Liver (tissue), 9 donors: ENCODE measurements around the gene DTNB. TPM values are rescaled to one million over a fixed set of nuclear protein-coding genes. Genes with fewer than 3 reads are reported as not detected.

Experiments used
- DNase-seq: peaks from one replicate; pipeline ENCODE4 v3.0.0-alpha.2; 2017; ENCODE audit warnings: low spot score
- H3K27ac ChIP-seq, 2 donors: one replicate each; pipeline ENCODE4 v1.7.0; 2013; ENCODE audit warnings: inconsistent platforms in 2 of 2, low read length in 2 of 2, control low read depth in 1 of 2, low read depth in 1 of 2, mild to moderate bottlenecking in 1 of 2
- H3K27me3 ChIP-seq, 4 donors: one replicate each; pipeline versions ENCODE4 v1.6.1 to v1.7.0; 2013; ENCODE audit warnings: low read length in 3 of 4, inconsistent platforms in 1 of 4, mild to moderate bottlenecking in 1 of 4, moderate library complexity in 1 of 4; ENCODE audit not compliant: control insufficient read depth in 4 of 4, insufficient read depth in 4 of 4
- H3K36me3 ChIP-seq, 4 donors: one replicate each; pipeline versions ENCODE4 v1.6.1 to v1.7.0; 2013; ENCODE audit warnings: low read length in 3 of 4, mild to moderate bottlenecking in 3 of 4, low read depth in 1 of 4, moderate library complexity in 1 of 4; ENCODE audit not compliant: control insufficient read depth in 4 of 4, insufficient read depth in 3 of 4
- H3K4me1 ChIP-seq, 4 donors: one replicate each; pipeline versions ENCODE4 v1.6.1 to v1.7.0; 2013; ENCODE audit warnings: low read length in 3 of 4, mild to moderate bottlenecking in 3 of 4, moderate library complexity in 1 of 4; ENCODE audit not compliant: control insufficient read depth in 4 of 4, insufficient read depth in 4 of 4
- H3K4me3 ChIP-seq, 3 donors: one replicate each; pipeline versions ENCODE4 v1.6.1 to v1.7.0; 2013; ENCODE audit warnings: low read length in 3 of 3, control low read depth in 1 of 3, low read depth in 1 of 3, mild to moderate bottlenecking in 1 of 3
- H3K9ac ChIP-seq, 2 donors: one replicate each; pipeline ENCODE4 v1.7.0; 2013; ENCODE audit warnings: low read length in 2 of 2, mild to moderate bottlenecking in 2 of 2, moderate library complexity in 2 of 2, control low read depth in 1 of 2, low read depth in 1 of 2
- H3K9me3 ChIP-seq, 4 donors: one replicate each; pipeline versions ENCODE4 v1.6.1 to v1.7.0; 2013; ENCODE audit warnings: low read length in 3 of 4; ENCODE audit not compliant: control insufficient read depth in 4 of 4
- EGR1 ChIP-seq, 2 donors: IDR thresholded peaks; 2 replicates each; pipeline ENCODE4 v1.6.1; 2016 to 2018; ENCODE audit warnings: antibody characterized with exemption in 2 of 2, low read depth in 2 of 2
- FOXA1 ChIP-seq: IDR thresholded peaks from 2 replicates; pipeline ENCODE4 v1.6.1; 2016; ENCODE audit warnings: antibody characterized with exemption
- FOXA2 ChIP-seq: IDR thresholded peaks from 2 replicates; pipeline ENCODE4 v1.6.1; 2016; ENCODE audit warnings: antibody characterized with exemption
- GABPA ChIP-seq, 2 donors: IDR thresholded peaks in 1 of 2; conservative IDR thresholded peaks in 1 of 2; 2 replicates each; pipeline ENCODE4 v1.6.1; 2016; ENCODE audit warnings: antibody characterized with exemption in 2 of 2, mild to moderate bottlenecking in 1 of 2, moderate library complexity in 1 of 2
- HNF4A ChIP-seq, 2 donors: conservative IDR thresholded peaks; 2 replicates each; pipeline ENCODE4 v1.6.1; 2016; ENCODE audit warnings: antibody characterized with exemption in 2 of 2, mild to moderate bottlenecking in 2 of 2
- HNF4G ChIP-seq: IDR thresholded peaks from 2 replicates; pipeline ENCODE4 v1.6.1; 2016; ENCODE audit warnings: antibody characterized with exemption
- JUND ChIP-seq, 2 donors: IDR thresholded peaks; 2 replicates each; pipeline ENCODE4 v1.6.1; 2016; ENCODE audit warnings: antibody characterized with exemption in 2 of 2
- MAX ChIP-seq: IDR thresholded peaks from 2 replicates; pipeline ENCODE4 v1.6.1; 2016; ENCODE audit warnings: antibody characterized with exemption
- NR2F2 ChIP-seq: IDR thresholded peaks from 2 replicates; pipeline ENCODE4 v1.6.1; 2016; ENCODE audit warnings: antibody characterized with exemption
- RAD21 ChIP-seq, 2 donors: IDR thresholded peaks; 2 replicates each; pipeline ENCODE4 v1.6.1; 2016; ENCODE audit warnings: antibody characterized with exemption in 2 of 2, mild to moderate bottlenecking in 2 of 2
- RXRA ChIP-seq, 2 donors: IDR thresholded peaks; 2 replicates each; pipeline ENCODE4 v1.6.1; 2017 to 2018; ENCODE audit warnings: antibody characterized with exemption in 2 of 2, mild to moderate bottlenecking in 1 of 2
- SP1 ChIP-seq: IDR thresholded peaks from 2 replicates; pipeline ENCODE4 v1.6.1; 2018; ENCODE audit warnings: antibody characterized with exemption, mild to moderate bottlenecking
- TAF1 ChIP-seq: conservative IDR thresholded peaks from 2 replicates; pipeline ENCODE4 v1.6.1; 2016; ENCODE audit warnings: antibody characterized with exemption, mild to moderate bottlenecking
- YY1 ChIP-seq: IDR thresholded peaks from 2 replicates; pipeline ENCODE4 v1.6.1; 2016; ENCODE audit warnings: antibody characterized with exemption, mild to moderate bottlenecking
- WGBS: extraction: QIAGEN DNeasy Blood & Tissue Kit; methylation state at CpG from one replicate; pipeline ENCODE4 v1.1.7; 2013; 5-methylcytosine and 5-hydroxymethylcytosine counted together
- polyA plus RNA-seq, 2 donors: library from polyadenylated mRNA; stranded (reverse) in 1 of 2; unstranded in 1 of 2; fragments of 200-250 nt in 1 of 2; fragments of >200 nt in 1 of 2; fragmentation: Nextera tagmentation in 1 of 2; extraction: Ambion mirVana in 1 of 2; gene quantifications; one replicate each; pipeline versions ENCODE4 v1.2.1 to v1.2.3, GENCODE V29; 2013 to 2015
- total RNA-seq, 2 donors: library from RNA; depleted of rRNA; stranded (reverse); fragments of >200 nt; gene quantifications; one replicate each; pipeline ENCODE4 v1.2.3, GENCODE V29; 2014
- TF ChIP-seq, protein P1 (sequence below): fragments of 150-350 bp; IDR thresholded peaks from 2 replicates; pipeline ENCODE4 v1.5.1; 2017; ENCODE audit warnings: improper control_type of control experiment, low read depth, low read length; ENCODE audit not compliant: missing input control
- TF ChIP-seq, protein P2 (sequence below): IDR thresholded peaks from 2 replicates; pipeline ENCODE4 v1.6.1; 2016; ENCODE audit warnings: antibody characterized with exemption
- TF ChIP-seq, protein P3 (sequence below): IDR thresholded peaks from 2 replicates; pipeline ENCODE4 v1.6.1; 2016; ENCODE audit warnings: antibody characterized with exemption, mild to moderate bottlenecking
- TF ChIP-seq, protein P4 (sequence below): IDR thresholded peaks from 2 replicates; pipeline ENCODE4 v1.6.1; 2016; ENCODE audit warnings: antibody characterized with exemption
- donor health status: healthy.
- donor health status: healthy.
- donor health status: healthy.
- donor health status: healthy.
- donor health status: healthy.

DTNB gene
- total and polyA plus RNA-seq, 4 donors, result 3.3 to 10.5 (median 6.4) TPM

- TF ChIP-seq JUND (IDR thresholded peaks at IDR 0.05) (no peak), GABPA (IDR thresholded peaks at IDR 0.05 in 1 of 2, conservative IDR thresholded peaks at IDR 0.05 in 1 of 2) (no peak), SP1 (no peak), MAX (no peak), RXRA (IDR thresholded peaks at IDR 0.05) (no peak)
- DNase-seq, result no peak
- H3K36me3 ChIP-seq, result peaks cover 0 to 16% (median 3%) of the 10 kb centered on the region in 4 donors
- 95% methylated on average over 4 of the region's 4 CpGs for WGBS
- no peak overlapping the region for H3K9ac ChIP-seq
- no peak overlapping the region for H3K27ac ChIP-seq
- H3K4me1 ChIP-seq, result no peaks in the 10 kb centered on the region
- H3K9me3 ChIP-seq, result no peaks in the 10 kb centered on the region
- H3K27me3 ChIP-seq, result no peaks in the 10 kb centered on the region
- no peak overlapping the region for H3K4me3 ChIP-seq
Measured at GRCh38 chr2:25481381-25482300, 191.7 kb downstream of the DTNB start.

- DNase-seq, result no peak
- Histone ChIP-seq H3K27me3 (no peaks in the 10 kb centered on the region), H3K9me3 (peaks cover 0 to 4% (median 1%) of the 10 kb centered on the region in 4 donors), H3K27ac (no peak overlapping the region), H3K36me3 (peaks cover 0 to 16% (median 3%) of the 10 kb centered on the region in 4 donors), H3K4me3 (no peak overlapping the region), H3K4me1 (no peaks in the 10 kb centered on the region), H3K9ac (no peak overlapping the region)
- TF ChIP-seq, protein P1, sequence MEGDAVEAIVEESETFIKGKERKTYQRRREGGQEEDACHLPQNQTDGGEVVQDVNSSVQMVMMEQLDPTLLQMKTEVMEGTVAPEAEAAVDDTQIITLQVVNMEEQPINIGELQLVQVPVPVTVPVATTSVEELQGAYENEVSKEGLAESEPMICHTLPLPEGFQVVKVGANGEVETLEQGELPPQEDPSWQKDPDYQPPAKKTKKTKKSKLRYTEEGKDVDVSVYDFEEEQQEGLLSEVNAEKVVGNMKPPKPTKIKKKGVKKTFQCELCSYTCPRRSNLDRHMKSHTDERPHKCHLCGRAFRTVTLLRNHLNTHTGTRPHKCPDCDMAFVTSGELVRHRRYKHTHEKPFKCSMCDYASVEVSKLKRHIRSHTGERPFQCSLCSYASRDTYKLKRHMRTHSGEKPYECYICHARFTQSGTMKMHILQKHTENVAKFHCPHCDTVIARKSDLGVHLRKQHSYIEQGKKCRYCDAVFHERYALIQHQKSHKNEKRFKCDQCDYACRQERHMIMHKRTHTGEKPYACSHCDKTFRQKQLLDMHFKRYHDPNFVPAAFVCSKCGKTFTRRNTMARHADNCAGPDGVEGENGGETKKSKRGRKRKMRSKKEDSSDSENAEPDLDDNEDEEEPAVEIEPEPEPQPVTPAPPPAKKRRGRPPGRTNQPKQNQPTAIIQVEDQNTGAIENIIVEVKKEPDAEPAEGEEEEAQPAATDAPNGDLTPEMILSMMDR, result no peak
- TF ChIP-seq YY1, result no peak
- TF ChIP-seq GABPA (IDR thresholded peaks at IDR 0.05 in 1 of 2, conservative IDR thresholded peaks at IDR 0.05 in 1 of 2), result no peak
- no peak for TF ChIP-seq MAX
- no peak for TF ChIP-seq SP1
- no peak for TF ChIP-seq TAF1
- no peak for TF ChIP-seq NR2F2
- no peak for TF ChIP-seq FOXA2
- TF ChIP-seq, protein P2, sequence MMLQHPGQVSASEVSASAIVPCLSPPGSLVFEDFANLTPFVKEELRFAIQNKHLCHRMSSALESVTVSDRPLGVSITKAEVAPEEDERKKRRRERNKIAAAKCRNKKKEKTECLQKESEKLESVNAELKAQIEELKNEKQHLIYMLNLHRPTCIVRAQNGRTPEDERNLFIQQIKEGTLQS, result no peak
- TF ChIP-seq RXRA (IDR thresholded peaks at IDR 0.05), result no peak
- TF ChIP-seq, protein P3, sequence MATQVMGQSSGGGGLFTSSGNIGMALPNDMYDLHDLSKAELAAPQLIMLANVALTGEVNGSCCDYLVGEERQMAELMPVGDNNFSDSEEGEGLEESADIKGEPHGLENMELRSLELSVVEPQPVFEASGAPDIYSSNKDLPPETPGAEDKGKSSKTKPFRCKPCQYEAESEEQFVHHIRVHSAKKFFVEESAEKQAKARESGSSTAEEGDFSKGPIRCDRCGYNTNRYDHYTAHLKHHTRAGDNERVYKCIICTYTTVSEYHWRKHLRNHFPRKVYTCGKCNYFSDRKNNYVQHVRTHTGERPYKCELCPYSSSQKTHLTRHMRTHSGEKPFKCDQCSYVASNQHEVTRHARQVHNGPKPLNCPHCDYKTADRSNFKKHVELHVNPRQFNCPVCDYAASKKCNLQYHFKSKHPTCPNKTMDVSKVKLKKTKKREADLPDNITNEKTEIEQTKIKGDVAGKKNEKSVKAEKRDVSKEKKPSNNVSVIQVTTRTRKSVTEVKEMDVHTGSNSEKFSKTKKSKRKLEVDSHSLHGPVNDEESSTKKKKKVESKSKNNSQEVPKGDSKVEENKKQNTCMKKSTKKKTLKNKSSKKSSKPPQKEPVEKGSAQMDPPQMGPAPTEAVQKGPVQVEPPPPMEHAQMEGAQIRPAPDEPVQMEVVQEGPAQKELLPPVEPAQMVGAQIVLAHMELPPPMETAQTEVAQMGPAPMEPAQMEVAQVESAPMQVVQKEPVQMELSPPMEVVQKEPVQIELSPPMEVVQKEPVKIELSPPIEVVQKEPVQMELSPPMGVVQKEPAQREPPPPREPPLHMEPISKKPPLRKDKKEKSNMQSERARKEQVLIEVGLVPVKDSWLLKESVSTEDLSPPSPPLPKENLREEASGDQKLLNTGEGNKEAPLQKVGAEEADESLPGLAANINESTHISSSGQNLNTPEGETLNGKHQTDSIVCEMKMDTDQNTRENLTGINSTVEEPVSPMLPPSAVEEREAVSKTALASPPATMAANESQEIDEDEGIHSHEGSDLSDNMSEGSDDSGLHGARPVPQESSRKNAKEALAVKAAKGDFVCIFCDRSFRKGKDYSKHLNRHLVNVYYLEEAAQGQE, result no peak
- TF ChIP-seq HNF4G, result no peak
- TF ChIP-seq FOXA1, result no peak
- TF ChIP-seq HNF4A (conservative IDR thresholded peaks at IDR 0.05), result no peak
- TF ChIP-seq EGR1 (IDR thresholded peaks at IDR 0.05; ENCODE audit: low read depth in 2 of 2), result no peak
- TF ChIP-seq, protein P4, sequence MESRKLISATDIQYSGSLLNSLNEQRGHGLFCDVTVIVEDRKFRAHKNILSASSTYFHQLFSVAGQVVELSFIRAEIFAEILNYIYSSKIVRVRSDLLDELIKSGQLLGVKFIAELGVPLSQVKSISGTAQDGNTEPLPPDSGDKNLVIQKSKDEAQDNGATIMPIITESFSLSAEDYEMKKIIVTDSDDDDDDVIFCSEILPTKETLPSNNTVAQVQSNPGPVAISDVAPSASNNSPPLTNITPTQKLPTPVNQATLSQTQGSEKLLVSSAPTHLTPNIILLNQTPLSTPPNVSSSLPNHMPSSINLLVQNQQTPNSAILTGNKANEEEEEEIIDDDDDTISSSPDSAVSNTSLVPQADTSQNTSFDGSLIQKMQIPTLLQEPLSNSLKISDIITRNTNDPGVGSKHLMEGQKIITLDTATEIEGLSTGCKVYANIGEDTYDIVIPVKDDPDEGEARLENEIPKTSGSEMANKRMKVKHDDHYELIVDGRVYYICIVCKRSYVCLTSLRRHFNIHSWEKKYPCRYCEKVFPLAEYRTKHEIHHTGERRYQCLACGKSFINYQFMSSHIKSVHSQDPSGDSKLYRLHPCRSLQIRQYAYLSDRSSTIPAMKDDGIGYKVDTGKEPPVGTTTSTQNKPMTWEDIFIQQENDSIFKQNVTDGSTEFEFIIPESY, result no peak
- no peak for TF ChIP-seq JUND (IDR thresholded peaks at IDR 0.05)
- TF ChIP-seq RAD21 (IDR thresholded peaks at IDR 0.05), result no peak
- WGBS, result 91% methylated on average over 7 of the region's 7 CpGs
Measured at GRCh38 chr2:25480561-25480960, 192.8 kb downstream of the DTNB start.
